Endothelial cell of umbilical vein (primary cell): ENCODE data around the gene BCAS3. TPM values are rescaled to one million over a fixed set of nuclear protein-coding genes. Genes with fewer than 3 reads are reported as not detected.

Experiments used
- BruUV-seq: library from RNA; stranded (reverse); fragments of 400-500 nt; replicated peaks from 2 replicates; lab custom pipeline; 2021; lab: Mats Ljungman, UMichigan
- CTCF ChIA-PET: fragments of 300-600, 350-600 bp; sonication (Branson Sonifier 250); formaldehyde crosslinking; loops from one replicate; lab custom pipeline; 2021; ENCODE audit warnings: antibody characterized with exemption, inconsistent platforms; lab: Charles Lee
- POLR2A ChIA-PET: fragments of 300-600, 350-600 bp; sonication (Branson Sonifier 250); formaldehyde crosslinking; loops from one replicate; lab custom pipeline; 2021; ENCODE audit warnings: antibody characterized with exemption, inconsistent platforms; lab: Charles Lee
- DNase-seq: peaks from one replicate; pipeline ENCODE4 v3.0.0-alpha.2; 2011; ENCODE audit warnings: low read depth, low spot score
- FAIRE-seq: peaks from 2 replicates; lab custom pipeline; 2011; peaks lifted over from hg19 to GRCh38; lab: Jason Lieb, UNC
- H2AFZ ChIP-seq: 2 replicates; pipeline ENCODE4 v1.6.0; 2012; ENCODE audit warnings: low read depth, low read length, control low read depth, inconsistent platforms
- H3K27ac ChIP-seq: 2 replicates; pipeline ENCODE4 v1.5.1; 2011; ENCODE audit warnings: low read depth, mild to moderate bottlenecking, control low read depth, low read length, moderate library complexity; ENCODE audit not compliant: insufficient read depth
- H3K27me3 ChIP-seq, 2 experiments: 2 replicates each; pipeline versions ENCODE4 v1.6.0 to v1.6.1; 2011; ENCODE audit warnings: low read length in 2 of 2, mixed read lengths in 1 of 2; ENCODE audit not compliant: control insufficient read depth in 2 of 2, insufficient read depth in 2 of 2
- H3K36me3 ChIP-seq, 2 experiments: 2 replicates in 1 of 2; 3 replicates in 1 of 2; pipeline ENCODE4 v1.5.1; 2011; ENCODE audit warnings: low read length in 2 of 2, mild to moderate bottlenecking in 1 of 2, moderate library complexity in 1 of 2; ENCODE audit not compliant: control insufficient read depth in 2 of 2, insufficient read depth in 2 of 2; ENCODE audit errors: extremely low read depth in 1 of 2
- H3K4me1 ChIP-seq: 3 replicates; pipeline ENCODE4 v1.5.1; 2011; ENCODE audit warnings: mild to moderate bottlenecking, low read length; ENCODE audit not compliant: control insufficient read depth, insufficient read depth; ENCODE audit errors: extremely low read depth
- H3K4me2 ChIP-seq: 2 replicates; pipeline ENCODE4 v1.6.1; 2011; ENCODE audit warnings: low read length, control low read depth, mixed read lengths; ENCODE audit not compliant: insufficient read depth
- H3K4me3 ChIP-seq, 3 experiments: fragments of 200-600 bp in 1 of 3; sonication (generic), shearing (Covaris generic) in 1 of 3; replicated peaks in 1 of 3; 2 replicates each; pipeline ENCODE4 v1.5.1; 2011 to 2016; ENCODE audit warnings: control low read depth in 3 of 3, low read length in 3 of 3, mild to moderate bottlenecking in 2 of 3, inconsistent platforms in 1 of 3, low read depth in 1 of 3, moderate library complexity in 1 of 3; ENCODE audit not compliant: insufficient read depth in 1 of 3
- H3K79me2 ChIP-seq: 2 replicates; pipeline ENCODE4 v1.6.0; 2012; ENCODE audit warnings: low read length, inconsistent platforms; ENCODE audit not compliant: control insufficient read depth, insufficient read depth
- H3K9ac ChIP-seq: replicated peaks from 2 replicates; pipeline ENCODE3; 2011; ENCODE audit warnings: low read length, control low read depth; ENCODE audit not compliant: insufficient read depth; ENCODE audit errors: extremely low read depth
- H3K9me1 ChIP-seq: replicated peaks from 3 replicates; pipeline ENCODE4 v1.6.0; 2011; ENCODE audit warnings: mild to moderate bottlenecking, low read length; ENCODE audit not compliant: control insufficient read depth, insufficient read depth; ENCODE audit errors: extremely low read depth
- H3K9me3 ChIP-seq: replicated peaks from 2 replicates; pipeline ENCODE4 v1.5.1; 2012; ENCODE audit warnings: low read length, inconsistent platforms; ENCODE audit not compliant: control insufficient read depth, insufficient read depth
- H4K20me1 ChIP-seq: replicated peaks from 2 replicates; pipeline ENCODE3; 2011; ENCODE audit warnings: mild to moderate bottlenecking, low read length; ENCODE audit not compliant: control insufficient read depth, insufficient read depth; ENCODE audit errors: extremely low read depth
- CTCF ChIP-seq, 2 donors: IDR thresholded peaks; 1 replicate in 1 of 2; 2 replicates in 1 of 2; pipeline ENCODE4 v1.5.1; 2011; ENCODE audit warnings: low read length in 2 of 2, mild to moderate bottlenecking in 2 of 2, moderate library complexity in 2 of 2, control low read depth in 1 of 2, inconsistent platforms in 1 of 2, low read depth in 1 of 2; ENCODE audit not compliant: insufficient read depth in 1 of 2; ENCODE audit errors: extremely low read depth in 1 of 2
- EZH2 ChIP-seq: IDR thresholded peaks from 2 replicates; pipeline ENCODE4 v1.6.1; 2012; ENCODE audit warnings: borderline replicate concordance, low read depth, mild to moderate bottlenecking, moderate library complexity, low read length, inconsistent platforms; ENCODE audit not compliant: severe bottlenecking
- FOS ChIP-seq: IDR thresholded peaks from 2 replicates; pipeline ENCODE4 v1.6.1; 2011; ENCODE audit warnings: mild to moderate bottlenecking, low read length, moderate library complexity, borderline replicate concordance; ENCODE audit not compliant: insufficient read depth
- GATA2 ChIP-seq: IDR thresholded peaks from 2 replicates; pipeline ENCODE4 v1.7.0; 2011; ENCODE audit warnings: low read depth, mild to moderate bottlenecking, moderate library complexity, mixed read lengths, low read length; ENCODE audit not compliant: insufficient read length, insufficient read depth
- JUN ChIP-seq: IDR thresholded peaks from 2 replicates; pipeline ENCODE4 v1.6.1; 2011; ENCODE audit warnings: borderline replicate concordance, low read depth; ENCODE audit not compliant: insufficient read length, insufficient read depth
- MAX ChIP-seq: IDR thresholded peaks from 2 replicates; pipeline ENCODE4 v1.6.1; 2011; ENCODE audit not compliant: insufficient read depth, insufficient read length
- MYC ChIP-seq: IDR thresholded peaks from one replicate; pipeline ENCODE4 v1.6.1; 2011; ENCODE audit warnings: mild to moderate bottlenecking, low read depth, low read length
- POLR2A ChIP-seq: IDR thresholded peaks from 2 replicates; pipeline ENCODE4 v1.6.1; 2012; ENCODE audit warnings: low read depth, mild to moderate bottlenecking, control low read depth, low read length
- POLR2AphosphoS5 ChIP-seq: IDR thresholded peaks from 2 replicates; pipeline ENCODE4 v1.6.1; 2012; ENCODE audit warnings: low read depth, mild to moderate bottlenecking, control low read depth, low read length, moderate library complexity; ENCODE audit not compliant: insufficient read depth
- dilution Hi-C: fragments of 300-500 bp; cut with MboI; formaldehyde crosslinking; loops from one replicate; pipeline ENCODE4 v1.15.0; 2019; ENCODE audit warnings: low sequenced_read_pairs; ENCODE audit not compliant: extremely low pct_ligation_motif_present
- intact Hi-C: fragments of 100-400 bp; cut with micrococcal nuclease; formaldehyde crosslinking; loops from one replicate; pipeline ENCODE4 v1.10.0; 2022
- polyA plus RNA-seq, 4 experiments: library from polyadenylated mRNA; depleted of rRNA in 3 of 4; stranded (reverse) in 3 of 4; unstranded in 1 of 4; fragments of >200 nt; gene quantifications; 2 replicates each; pipeline versions ENCODE4 v1.2.1 to v1.2.3, GENCODE V29; 2011 to 2012; ENCODE audit warnings: missing spikeins in 1 of 4
- total RNA-seq: library from RNA; stranded (reverse); gene quantifications from 2 replicates; pipeline ENCODE4 v1.2.3, GENCODE V29; 2021

BCAS3 gene
- total and polyA plus RNA-seq, 2 donors (not counting 3 experiments of a cell fraction or from before 2014, with no cell fraction given): 8.2 to 16.0 TPM

- Histone ChIP-seq H3K79me2 (peaks cover 23% of the 10 kb centered on the region), H3K27me3 (no peaks in the 10 kb centered on the region), H2AFZ (no peak overlapping the region), H3K9ac (no peak overlapping the region), H3K9me3 (no peaks in the 10 kb centered on the region), H3K9me1 (no peaks in the 10 kb centered on the region), H3K4me3 (no peak overlapping the region), H4K20me1 (no peaks in the 10 kb centered on the region), H3K4me1 (peaks cover 3% of the 10 kb centered on the region), H3K4me2 (no peak overlapping the region), H3K27ac (no peak overlapping the region), H3K36me3 (peaks cover 0 to 11% of the 10 kb centered on the region in 2 experiments)
- no TSS peak for BruUV-seq
- no peak for TF ChIP-seq FOS
- no peak for TF ChIP-seq MYC
- TF ChIP-seq CTCF (IDR thresholded peaks at IDR 0.05; ENCODE audit: extremely low read depth in 1 of 2, insufficient read depth in 1 of 2, low read depth in 1 of 2, low read length in 2 of 2): peak; percentile 19 to 56
- no peak for TF ChIP-seq MAX
- TF ChIP-seq JUN: no peak
- intact Hi-C loops (no loop called here), dilution Hi-C loops (no loop called here)
- FAIRE-seq: no peak
- CTCF ChIA-PET: interaction anchor here (0.6 to 3.5 kb wide), 20 partner anchors 11 to 548 kb away, joined by 3 to 22 read pairs (median 4); partner anchors contain the start of genes APPBP2 and PPM1D
- POLR2A ChIA-PET: no interaction called here
- peak; percentile 22 for DNase-seq
Measured at GRCh38 chr17:60640503-60640902, 37.1 kb upstream of the BCAS3 start.

GRCh38 chr17:60641126-60641525, 36.5 kb upstream of the BCAS3 start:
- Histone ChIP-seq H3K79me2 (peaks cover 28% of the 10 kb centered on the region), H3K27me3 (no peaks in the 10 kb centered on the region), H3K4me3 (no peak overlapping the region), H3K9ac (no peak overlapping the region), H3K9me3 (no peaks in the 10 kb centered on the region), H3K36me3 (peaks cover 0 to 8% of the 10 kb centered on the region in 2 experiments), H3K4me1 (peaks cover 3% of the 10 kb centered on the region), H3K9me1 (no peaks in the 10 kb centered on the region), H4K20me1 (no peaks in the 10 kb centered on the region), H3K27ac (no peak overlapping the region), H2AFZ (no peak overlapping the region), H3K4me2 (no peak overlapping the region)
- no peak for DNase-seq
- TF ChIP-seq MYC: no peak
- no peak for TF ChIP-seq JUN
- TF ChIP-seq GATA2: no peak
- TF ChIP-seq POLR2AphosphoS5: no peak
- TF ChIP-seq POLR2A: no peak
- no peak for TF ChIP-seq CTCF (IDR thresholded peaks at IDR 0.05; ENCODE audit: extremely low read depth in 1 of 2, insufficient read depth in 1 of 2, low read depth in 1 of 2, low read length in 2 of 2)
- no peak for TF ChIP-seq EZH2
- TF ChIP-seq MAX: no peak
- TF ChIP-seq FOS: no peak
- no peak for FAIRE-seq
- dilution Hi-C loops: no loop called here
- intact Hi-C loops: no loop called here
- BruUV-seq: no TSS peak
- CTCF ChIA-PET: interaction anchor here (0.6 to 3.5 kb wide), 18 partner anchors 11 to 549 kb away, joined by 3 to 22 read pairs (median 4); partner anchors contain the start of gene APPBP2
- POLR2A ChIA-PET: no interaction called here
